GM21723 (cell line): ENCODE results near the gene STIM1.
"Not testable (repeated sequence)": the region's sequence is repeated elsewhere in the genome, so short reads cannot be mapped to it uniquely, and the experiment has no call there.

ENCODE experiments used
- ATAC-seq: cut with Tn5 transposase; IDR thresholded peaks from one replicate; pipeline ENCODE4 v1.9.1; 2021; ENCODE audit warnings: mild to moderate bottlenecking, moderate library complexity; ENCODE audit not compliant: unreplicated experiment

STIM1 gene

DNA sequence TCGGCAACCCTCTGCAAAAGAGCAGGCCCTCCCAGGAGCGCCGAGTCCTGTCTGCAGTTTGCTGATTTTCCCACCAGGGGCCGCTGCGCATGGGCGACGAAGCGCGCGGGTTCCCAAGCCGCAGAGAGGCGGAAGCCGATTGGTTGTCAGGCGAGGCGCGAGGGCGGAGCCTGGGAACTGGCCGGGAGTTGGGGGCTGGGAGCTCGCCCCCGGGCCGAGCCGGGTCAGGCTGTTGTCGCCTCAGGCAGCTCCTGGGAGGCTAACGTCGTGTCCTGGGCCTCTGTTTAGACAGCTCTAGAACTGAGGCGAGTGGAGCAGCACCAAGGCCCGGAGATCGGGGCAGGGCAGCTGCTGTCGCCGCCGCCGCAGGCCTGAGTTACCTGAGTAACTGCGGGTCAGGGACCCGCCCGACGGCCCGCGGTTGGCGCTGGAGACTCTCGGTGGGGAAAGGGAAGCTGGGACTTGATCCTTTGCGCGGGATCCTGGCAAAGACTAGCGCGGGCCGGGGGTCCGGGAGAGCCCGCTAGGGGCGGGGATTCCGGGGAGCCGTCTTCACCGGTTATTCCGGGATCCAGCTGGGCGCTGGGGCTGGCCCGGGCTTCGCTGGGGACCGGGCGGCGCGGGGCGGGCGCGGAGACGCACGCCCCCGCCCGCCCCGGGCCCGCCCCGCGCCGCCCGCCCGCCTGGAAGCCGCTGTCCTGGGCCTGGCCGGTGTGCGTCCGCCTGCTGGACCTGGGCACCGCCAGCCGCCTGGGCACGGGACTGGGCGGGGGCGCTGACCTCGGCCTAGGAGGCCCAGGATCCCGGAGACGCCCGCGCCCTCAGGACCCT, at the start of gene STIM1:
TSS of gene STIM1 (plus strand) at position 688 of the 831 bp plus-strand sequence. CDS start 607 bp downstream, outside the sequence.
- peak; percentile 53 for ATAC-seq

DNA sequence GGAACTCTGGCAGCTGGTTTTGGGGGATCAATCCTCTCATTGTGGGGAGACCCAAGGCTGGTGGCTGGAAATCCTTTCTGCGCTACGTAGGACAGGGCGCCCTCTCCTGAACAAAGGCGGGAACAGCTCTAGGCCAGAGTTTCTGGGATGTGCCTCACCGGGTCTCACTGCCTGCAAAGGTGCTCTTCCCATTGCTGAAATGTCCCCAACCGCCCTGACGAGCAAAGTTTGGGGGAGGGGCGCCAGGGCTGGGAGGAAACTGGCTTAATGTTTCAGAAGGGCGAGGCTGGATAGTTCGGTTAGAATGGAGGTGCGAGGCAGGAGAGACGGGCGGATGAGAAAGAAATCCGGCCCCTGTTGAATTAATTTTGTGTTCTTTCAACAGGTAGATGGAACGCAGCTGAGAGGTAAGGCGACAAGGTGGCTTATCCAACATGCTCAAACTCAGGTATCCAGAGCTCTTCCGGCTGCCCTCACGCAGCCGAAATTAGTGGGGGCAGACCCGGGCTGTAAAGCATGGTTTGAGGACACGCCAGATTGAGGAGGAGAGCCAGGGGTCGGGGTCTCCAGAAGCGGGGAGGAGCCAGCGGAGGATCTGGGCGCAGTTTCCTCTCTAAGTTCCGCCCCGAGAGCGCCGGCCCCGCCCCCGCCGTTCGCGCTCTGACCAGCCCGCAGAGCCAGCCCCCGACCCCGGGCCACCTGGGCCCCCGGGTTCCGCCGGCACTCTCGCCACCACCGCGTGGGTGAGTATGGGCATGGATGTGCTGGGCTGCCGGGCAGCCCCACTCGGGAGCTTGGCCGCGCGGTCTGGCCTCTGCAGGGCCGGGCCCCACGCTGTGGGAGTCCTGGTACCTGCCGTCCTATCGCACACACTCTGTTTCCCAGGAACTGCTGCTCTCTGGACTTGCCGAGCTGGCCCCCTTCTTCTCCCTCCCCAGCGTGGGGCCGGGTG, 47.3 kb upstream of the STIM1 start, which contains the start of gene PGAP2:
TSS of gene PGAP2 (plus strand) at position 652 of the 952 bp plus-strand sequence. CDS start 2,700 bp downstream, outside the sequence.
- peak; percentile 80 for ATAC-seq

DNA sequence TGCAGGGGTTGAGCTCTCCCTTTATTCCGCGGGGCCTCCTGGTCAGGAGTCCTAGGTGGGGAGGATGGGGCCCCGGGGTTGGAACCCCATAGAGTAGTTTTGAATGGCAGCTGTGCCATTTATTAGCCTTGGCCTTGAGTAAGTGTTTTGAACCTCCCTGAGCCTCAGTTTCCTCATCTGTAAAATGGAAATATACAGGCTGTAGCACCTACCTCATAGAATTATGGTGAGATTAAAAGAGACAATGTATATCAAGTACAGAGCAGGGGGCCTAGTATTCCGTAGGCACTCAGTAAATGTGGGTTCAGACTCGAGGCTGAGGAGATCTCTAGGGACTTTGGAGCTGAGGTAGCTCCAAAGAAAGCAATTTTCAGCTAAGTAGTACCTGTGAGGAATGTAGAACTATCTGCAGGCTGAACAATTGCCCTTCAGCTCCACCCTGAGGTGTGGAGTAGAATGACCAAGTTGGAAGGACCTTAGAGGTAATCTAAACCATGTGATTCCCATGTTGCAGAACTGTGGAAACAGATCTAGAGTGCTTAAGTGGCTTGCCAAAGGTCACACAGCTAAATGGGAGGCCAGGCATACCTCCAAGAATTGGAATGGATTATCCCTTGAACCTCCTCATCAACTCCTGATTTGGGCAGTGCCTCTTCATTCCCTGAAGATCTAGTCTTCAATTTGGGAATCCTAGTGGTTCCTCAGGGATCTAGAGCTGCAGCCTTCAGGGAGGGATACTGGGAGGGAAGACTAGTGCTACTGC, 46.4 kb upstream of the STIM1 start:
- peak; percentile 69 for ATAC-seq

DNA sequence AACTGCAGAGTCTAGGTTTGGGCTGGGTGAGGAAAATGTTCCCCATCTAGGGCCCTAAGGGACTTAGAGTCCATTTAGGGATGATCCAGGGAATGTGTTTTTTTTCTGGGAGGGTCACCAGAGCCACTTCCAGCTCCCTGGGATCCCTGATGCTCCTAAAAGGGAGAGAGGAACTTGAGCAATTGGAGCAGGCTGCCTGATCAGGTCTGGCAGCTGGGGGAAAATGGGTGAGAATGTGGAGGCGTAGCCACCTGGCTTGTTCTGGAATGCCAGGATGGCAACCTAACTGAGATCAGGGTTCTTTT, 45.9 kb upstream of the STIM1 start:
- ATAC-seq = no peak

DNA sequence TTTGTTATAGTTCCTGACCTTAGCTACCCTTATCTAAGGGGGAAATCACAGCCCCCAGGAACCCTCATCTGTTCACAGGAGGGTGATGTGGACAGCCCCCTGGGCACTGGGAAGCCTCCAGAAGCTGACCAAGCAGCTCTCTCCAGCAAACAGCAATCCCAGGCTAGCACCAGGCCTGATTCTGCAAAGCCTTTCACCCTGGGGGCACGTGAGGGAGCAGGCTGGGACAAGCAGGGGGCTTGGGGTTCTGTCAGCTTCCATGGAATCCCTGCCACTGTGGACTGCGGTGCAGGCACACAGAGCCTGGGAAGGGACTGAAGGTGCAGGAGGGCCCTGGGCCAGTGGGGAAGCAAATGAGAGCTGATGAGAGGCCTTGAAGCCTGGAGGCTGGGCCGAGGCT, 45.0 kb upstream of the STIM1 start:
- ATAC-seq = no peak

DNA sequence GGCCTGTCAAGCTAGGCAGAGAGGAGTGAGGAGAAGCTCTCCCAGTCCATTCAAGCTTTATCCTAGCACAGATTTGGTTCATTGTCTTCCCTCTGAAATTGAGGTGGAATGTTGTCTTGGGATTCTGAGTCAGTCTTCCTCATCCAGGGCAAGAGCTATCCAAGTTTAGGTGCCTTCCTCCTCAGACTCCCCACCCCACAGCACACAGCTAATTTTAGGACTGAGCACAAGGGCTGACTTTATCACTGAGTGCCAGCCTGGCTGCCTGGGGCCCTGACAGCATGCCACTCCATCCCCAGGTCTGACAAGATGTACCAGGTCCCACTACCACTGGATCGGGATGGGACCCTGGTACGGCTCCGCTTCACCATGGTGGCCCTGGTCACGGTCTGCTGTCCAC, 44.5 kb upstream of the STIM1 start:
- no peak for ATAC-seq

DNA sequence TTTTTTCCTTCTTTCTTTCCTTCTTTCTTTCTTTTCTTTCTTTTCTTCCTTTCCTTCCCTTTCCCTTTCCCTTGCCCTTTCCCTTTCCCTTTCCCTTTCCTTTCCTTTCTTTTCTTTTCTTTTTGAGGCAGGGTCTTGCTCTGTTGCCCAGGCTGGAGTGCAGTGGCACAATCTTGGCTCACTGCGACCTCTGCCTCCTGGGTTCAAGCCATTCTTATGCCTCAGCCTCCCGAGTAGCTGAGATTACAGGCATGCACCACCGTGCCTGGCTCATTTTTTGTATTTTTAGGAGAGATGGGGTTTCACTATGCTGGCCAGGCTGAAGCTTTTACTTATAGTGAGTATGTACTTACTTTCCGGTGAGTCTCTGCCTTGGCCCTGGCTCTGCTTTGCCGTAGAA, 40.6 kb upstream of the STIM1 start:
- ATAC-seq = not testable (repeated sequence)

DNA sequence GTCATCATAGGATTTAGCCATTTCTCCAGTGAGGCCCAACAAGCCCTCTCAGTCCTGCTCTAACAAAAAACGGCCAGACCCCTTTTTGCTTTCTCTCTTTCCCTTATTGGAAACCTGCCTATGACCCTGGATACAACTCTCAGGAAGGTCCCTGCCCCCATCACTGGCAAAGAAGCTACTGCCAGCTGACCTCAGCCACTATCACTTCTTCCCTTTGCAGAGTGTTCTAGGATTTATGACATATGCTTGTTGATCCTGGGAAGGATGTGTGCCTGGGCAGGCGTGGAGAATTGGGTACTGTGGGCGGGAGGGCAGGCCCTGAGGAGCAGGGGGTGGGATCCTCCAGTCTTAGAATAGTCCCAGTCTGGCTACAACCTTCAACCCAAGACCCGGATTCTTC, 39.6 kb upstream of the STIM1 start:
- ATAC-seq = no peak

DNA sequence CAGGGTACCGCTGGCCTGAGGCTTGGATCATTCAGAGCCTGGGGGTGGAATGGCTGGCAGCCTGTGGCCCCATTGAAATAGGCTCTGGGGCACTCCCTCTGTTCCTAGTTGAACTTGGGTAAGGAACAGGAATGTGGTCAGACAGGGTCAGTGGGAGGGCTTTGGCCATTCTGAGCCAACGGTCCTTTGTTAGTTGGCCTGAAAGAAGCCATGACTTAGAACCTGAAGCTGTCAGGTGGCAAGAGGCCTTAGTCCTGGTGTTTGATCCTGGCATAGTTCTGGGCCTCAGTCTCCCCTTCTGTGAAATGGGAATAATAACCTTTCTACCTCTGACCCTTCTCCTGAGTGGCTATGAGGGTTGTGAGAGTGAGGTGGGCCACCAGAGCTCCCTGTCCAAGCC, 38.8 kb upstream of the STIM1 start:
- no peak for ATAC-seq

DNA sequence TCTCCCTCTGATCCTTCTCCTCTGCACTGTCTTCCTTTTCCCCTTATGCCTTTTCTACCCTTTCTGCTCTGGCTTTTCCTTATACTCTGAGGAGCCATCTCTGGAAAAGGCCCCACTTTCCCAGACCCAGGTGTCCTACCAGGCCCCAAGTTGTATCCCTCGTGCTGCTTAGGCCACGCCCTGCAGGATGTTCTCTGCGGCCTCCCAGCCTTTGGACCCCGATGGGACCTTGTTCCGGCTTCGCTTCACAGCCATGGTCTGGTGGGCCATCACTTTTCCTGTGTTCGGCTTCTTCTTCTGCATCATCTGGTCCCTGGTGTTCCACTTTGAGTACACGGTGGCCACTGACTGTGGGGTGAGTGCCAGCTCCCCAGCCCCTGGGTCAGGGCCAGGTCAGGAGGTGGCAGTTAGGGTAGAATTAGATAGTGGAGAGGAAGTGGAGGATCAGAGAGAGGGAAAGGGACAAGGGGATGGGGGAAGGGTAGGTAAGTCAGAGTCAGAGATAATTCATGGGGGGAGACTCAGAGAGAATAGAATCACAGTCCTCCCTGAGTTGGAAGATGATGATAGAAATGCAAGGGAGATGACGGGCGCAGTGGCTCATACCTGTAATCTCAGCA, 38.2 kb upstream of the STIM1 start:
- ATAC-seq = no peak

DNA sequence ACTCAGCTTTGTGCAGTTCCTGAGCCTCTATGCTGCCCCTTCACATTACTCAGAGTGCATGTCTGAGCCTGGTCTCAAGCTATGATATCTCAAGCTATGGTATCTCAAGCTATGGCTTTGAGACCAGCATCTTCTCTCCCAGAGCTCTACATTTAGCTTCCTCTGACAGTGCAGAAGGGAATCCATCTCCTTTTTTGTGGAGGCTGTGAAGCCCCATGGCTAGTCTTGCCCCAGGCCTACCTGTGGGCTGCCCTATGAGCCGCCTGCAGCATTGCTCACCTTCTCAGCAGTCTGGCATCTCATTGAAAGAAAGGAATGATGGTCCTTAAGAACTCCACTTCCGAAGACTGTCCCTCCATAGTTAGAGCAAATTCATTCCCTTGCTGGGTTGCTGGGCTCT, 34.5 kb upstream of the STIM1 start:
- no peak for ATAC-seq

DNA sequence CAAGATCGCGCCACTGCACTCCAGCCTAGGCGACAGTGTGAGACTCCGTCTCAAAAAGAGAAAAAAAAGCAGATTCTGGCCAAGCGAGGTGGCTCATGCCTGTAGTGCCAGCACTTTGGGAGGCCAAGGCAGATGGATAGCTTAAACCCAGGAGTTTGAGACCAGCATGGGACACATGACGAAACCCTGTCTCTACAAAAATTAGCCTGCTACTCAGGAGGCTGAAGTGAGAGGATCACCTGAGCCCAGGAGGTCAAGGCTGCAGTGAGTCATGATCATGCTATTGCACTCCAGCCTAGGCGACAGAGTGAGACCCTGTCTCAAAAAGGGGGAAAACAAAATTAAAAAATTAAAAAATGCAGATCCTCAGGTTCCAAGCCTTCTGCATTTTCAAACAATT, 33.2 kb upstream of the STIM1 start:
- ATAC-seq = no peak

DNA sequence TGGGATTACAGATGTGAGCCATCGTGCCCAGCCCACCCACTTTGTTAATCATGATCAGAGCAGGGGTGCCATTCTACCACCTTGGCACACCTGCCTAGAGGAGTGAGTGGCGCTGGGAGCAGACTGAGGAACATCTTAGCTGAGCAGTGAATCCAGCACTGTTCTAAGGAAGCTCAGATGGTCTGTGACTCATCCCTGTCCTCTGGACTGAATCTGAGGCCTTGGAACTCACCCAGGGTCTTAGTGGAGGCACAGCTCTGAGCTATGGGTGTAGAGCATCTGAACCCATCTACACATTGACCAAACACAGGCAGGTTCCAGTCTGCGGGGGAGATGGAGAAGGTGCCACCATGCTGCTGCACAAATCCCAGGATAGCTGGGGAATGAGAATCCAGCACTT, 32.2 kb upstream of the STIM1 start:
- ATAC-seq = no peak

DNA sequence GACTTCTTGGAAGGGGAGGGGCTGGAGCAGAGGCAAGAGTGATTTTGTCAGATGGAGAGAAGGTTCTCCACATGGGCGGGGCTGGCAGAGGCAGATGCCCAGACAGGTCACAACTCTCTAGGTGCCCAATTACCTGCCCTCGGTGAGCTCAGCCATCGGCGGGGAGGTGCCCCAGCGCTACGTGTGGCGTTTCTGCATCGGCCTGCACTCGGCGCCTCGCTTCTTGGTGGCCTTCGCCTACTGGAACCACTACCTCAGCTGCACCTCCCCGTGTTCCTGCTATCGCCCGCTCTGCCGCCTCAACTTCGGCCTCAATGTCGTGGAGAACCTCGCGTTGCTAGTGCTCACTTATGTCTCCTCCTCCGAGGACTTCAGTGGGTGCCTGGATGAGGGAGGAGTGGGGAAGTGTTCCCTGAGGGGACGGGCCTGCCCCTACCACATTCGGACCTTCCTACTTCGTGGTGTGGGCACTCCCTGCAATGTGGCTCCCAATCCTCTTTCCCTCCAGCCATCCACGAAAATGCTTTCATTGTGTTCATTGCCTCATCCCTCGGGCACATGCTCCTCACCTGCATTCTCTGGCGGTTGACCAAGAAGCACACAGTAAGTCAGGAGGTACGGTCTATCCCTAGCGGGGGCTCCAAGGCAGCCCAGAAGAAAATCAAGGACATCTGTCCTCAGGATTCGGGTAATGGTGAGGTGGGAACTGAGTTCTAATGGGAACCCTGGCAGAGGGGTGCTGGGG, 31.5 kb upstream of the STIM1 start:
- no peak for ATAC-seq

DNA sequence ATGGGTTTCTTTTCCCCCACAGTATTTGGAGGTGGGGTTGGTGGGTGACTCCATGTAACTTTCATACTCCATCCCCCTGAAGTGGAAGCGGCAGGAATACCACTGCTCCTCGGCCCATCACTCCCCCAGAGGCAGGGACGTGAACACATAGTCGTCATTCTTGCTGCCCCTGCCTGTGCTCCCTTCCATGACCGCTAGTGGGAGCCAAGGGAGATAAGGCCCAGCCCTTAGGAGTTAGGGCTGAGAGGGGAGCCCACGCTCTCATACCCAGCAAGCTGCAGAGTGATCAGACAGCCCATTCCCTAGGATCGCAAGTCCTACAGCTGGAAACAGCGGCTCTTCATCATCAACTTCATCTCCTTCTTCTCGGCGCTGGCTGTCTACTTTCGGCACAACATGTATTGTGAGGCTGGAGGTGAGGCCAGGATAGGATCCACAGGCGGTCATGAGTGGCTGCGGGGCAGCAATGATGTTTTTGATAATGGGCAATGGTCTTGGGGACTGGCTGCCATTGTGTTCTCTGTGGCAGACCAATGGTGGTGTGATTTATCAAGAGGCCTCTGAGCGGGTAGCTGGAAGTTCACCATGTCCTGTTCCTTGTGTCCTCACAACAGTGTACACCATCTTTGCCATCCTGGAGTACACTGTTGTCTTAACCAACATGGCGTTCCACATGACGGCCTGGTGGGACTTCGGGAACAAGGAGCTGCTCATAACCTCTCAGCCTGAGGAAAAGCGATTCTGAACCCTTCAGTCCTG, 30.6 kb upstream of the STIM1 start:
- ATAC-seq = peak; percentile 80

DNA sequence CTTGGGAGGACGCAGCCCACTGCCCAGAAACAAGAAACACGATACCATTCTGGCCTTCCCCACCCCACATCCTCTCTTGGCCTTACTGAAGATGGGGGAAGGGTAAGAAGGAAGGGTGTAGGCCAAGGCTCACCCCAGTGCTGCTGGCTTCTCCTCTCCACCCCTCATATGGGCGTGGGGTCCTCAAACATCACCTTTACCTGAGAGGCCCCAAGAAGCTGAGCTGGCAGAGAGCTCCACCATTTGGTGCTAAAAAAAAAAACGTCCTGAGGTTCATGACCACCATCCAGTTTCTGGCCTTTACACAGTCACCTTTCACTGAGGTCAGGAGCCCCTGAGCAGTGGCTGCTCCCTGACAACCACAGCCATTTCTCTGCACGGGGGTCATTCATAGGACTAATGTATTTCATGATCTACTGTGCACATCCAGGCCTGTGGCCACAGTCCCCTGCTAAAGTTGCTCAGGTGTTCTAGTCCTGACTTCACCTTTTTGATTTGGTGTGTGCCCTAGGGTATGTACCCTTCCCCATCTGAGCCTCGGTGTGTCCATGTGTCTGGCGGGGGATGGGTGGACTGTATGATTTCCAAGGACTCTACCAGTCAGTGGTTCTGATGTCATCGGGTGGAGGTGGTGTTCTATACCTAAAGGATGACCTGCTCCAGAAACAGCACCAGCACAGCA, 29.9 kb upstream of the STIM1 start:
- no peak for ATAC-seq

DNA sequence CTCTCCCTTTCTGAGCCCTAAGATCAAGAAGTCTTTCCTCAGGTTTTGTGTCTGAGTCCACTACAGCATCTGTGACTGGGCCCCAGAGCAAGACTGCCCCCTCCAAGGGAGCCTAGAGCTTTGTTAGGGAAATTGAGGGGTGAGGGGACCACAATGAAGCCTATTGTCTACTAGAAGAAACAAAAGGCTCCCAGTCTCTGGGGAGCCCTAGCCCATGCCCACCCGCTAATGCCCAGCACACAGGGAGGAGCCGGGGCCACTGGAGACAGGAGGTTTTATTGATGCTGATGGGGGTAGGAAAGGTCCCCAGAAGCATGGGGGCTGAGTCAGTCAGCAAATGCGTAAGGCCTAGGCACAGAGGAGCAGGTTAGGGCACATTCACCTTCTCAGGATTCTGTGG, 28.7 kb upstream of the STIM1 start:
- no peak for ATAC-seq

DNA sequence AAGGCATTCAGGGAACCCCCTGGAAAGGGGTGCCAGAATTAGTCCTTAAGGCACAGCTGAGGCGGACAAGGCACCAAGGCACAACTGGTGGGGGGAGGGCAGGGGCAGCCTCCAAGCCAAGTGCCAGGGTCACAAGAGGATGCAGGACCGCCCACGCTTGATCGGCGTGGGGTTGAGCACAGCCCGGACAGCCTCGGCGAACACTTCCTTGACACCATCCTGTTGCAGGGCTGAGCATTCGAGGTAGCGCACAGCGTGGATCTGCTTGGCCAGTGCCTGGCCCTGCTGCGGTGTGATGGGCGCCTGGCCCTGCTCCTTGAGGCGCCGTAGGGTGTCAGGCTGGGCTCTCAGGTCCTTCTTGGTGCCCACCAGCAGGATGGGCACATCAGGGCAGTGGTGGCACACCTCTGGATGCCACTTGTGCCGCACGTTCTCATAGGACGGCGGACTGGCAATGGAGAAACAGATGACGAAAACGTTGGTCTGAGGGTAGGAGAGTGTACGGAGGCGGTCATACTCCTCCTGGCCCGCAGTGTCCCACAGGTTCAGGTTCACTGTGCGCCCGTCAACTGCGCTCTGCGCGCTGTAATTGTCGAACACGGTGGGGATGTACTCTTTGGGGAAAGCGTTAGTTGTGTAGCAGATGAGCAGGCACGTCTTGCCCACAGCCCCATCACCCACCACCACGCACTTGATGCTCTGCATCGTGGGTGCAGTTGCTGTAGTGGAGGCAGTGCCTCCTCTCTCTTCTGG, 27.9 kb upstream of the STIM1 start:
- no peak for ATAC-seq
